Glomerular endothelial cell (primary cell): ENCODE results near the gene PRKG1. TPM values are rescaled to one million over a fixed set of nuclear protein-coding genes. Genes with fewer than 3 reads are reported as not detected.

Experiments
- DNase-seq: peaks from one replicate; pipeline ENCODE4 v3.0.0-alpha.2; 2011; ENCODE audit warnings: low read depth, low spot score; ENCODE audit errors: extremely low read depth
- total RNA-seq: library from RNA; depleted of rRNA; stranded (reverse); fragments of >200 nt; gene quantifications from 2 replicates; pipeline ENCODE4 v1.2.3, GENCODE V29; 2015

Gene PRKG1
- total RNA-seq, 1 donor from 2014 or later, result 4.9 TPM

GRCh38 chr10:51937308-51938140 lies 863.2 kb downstream of the PRKG1 start:
- no peak for DNase-seq

GRCh38 chr10:51950371-51950995 lies 876.2 kb downstream of the PRKG1 start:
- DNase-seq, result no peak

GRCh38 chr10:51950996-51951555 lies 876.8 kb downstream of the PRKG1 start:
- no peak for DNase-seq

GRCh38 chr10:51951601-51952000 lies 877.3 kb downstream of the PRKG1 start:
- DNase-seq, result no peak

DNA sequence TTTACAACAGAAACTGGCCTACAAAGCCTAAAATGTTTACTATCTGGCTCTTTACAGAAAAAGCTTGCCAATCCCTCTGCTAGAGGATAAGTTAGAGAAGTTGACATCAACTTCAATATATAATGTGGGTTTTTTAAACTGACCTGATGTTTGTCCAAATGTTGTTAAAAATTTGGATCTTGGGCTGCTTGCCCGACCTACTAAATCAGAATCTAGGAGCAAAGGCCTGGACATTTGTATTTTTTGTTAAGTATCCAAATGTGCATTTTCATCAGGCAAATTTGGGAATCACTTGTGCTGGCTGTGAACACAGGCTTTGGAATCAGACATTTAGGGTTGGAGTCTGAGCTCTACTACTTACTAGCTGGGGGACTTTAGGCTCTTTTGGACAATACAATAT lies 877.8 kb downstream of the PRKG1 start:
- DNase-seq, result no peak

DNA sequence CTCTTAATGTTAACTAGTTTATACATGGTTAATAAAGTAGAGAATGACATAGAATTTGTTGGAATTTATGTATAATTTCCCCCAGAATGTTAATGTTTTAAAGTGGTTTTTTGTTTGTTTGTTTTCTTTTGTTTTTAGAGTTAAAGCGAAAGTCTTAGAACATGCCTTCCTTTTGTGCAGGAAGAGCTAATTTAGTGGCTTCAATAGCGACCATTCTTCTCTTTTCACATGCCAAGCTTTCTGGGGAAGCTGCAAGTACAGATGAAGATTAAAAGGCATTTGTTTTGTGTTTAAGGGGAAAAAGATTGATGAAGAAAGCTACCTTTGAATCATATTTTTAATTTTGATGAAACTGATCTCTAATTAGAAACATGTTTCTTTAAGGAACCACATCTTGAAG lies 881.4 kb downstream of the PRKG1 start:
- DNase-seq, result no peak

- DNase-seq, result no peak
Observed at GRCh38 chr10:51956822-51957221, 882.5 kb downstream of the PRKG1 start.

GRCh38 chr10:51960494-51960895 lies 886.2 kb downstream of the PRKG1 start:
- peak; percentile 27 for DNase-seq

DNA sequence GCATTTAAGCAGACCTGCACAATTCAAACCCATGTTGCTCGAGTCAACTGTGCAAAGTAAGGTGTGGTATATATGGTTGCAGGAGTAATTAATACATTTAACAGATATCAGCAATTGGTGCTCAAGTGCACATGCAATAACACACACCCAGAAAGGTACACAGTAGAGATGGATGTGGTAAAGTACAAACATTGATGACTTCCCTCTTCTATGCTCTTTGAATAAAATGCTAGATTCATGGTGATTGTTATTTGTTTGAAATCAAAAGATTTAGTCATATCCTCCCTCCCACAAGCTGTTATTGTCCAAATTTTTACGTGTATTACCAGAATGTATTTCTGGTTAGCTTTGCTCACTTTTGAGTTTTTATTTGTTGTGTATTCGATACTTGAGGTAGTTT lies 887.1 kb downstream of the PRKG1 start:
- no peak for DNase-seq

DNA sequence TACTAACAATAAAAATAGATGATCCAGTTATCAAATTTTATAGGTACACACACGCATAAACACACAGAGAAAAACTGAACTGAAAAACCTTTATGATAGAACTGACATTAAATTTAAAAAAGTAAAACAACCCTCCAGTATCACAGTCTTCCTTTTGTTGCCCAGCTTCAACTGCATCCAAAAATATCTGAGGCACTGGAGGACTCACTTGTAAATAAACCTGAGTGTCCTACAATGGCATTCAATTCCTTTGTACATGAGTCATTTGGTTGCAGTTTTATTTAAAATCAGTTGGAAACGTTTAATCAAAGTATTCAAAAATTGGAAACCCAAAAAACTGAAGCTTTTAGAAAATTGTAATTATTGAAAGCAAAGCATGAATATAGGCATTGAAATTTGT lies 890.3 kb downstream of the PRKG1 start:
- DNase-seq, result no peak

DNA sequence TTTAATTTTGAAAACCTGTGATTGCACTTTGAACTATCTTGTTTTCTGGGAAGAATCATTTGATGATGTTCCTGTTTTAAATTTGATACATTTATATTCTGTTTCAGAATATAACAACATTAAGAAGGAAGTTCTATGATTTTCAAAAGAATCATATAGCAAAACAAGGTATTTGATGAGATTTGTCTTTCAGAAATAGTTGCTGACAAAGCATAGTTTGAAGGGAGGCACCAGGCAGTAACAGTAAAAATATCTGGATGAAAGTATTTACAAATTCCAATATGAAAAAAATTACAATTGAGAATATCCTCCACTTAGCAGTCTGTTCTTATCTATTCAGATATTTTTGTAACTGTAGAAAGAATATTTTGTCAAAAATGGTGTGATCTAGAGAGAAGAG lies 891.2 kb downstream of the PRKG1 start:
- no peak for DNase-seq

GRCh38 chr10:51972733-51973346 lies 898.6 kb downstream of the PRKG1 start:
- no peak for DNase-seq

- no peak for DNase-seq
Observed at GRCh38 chr10:51980752-51981151, 906.5 kb downstream of the PRKG1 start.

DNA sequence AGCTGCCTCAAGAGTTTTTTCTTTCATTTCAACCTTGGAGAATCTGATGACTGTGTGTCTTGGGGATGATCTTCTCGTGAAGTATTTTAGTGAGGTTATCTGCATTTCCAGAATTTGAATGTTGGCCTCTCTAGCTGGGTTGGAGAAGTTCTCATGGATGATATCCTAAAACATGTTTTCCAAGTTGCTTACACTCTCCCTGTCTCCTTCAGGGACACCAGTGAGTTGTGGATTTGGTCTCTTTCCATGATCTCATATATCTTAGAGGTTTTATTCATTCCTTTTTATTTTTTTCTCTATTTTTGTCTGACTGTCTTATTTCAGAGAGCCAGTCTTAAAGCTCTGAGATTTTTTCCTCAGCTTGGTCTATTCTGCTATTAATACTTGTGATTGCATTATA lies 907.4 kb downstream of the PRKG1 start:
- no peak for DNase-seq

GRCh38 chr10:51983481-51983880 lies 909.2 kb downstream of the PRKG1 start:
- no peak for DNase-seq

DNA sequence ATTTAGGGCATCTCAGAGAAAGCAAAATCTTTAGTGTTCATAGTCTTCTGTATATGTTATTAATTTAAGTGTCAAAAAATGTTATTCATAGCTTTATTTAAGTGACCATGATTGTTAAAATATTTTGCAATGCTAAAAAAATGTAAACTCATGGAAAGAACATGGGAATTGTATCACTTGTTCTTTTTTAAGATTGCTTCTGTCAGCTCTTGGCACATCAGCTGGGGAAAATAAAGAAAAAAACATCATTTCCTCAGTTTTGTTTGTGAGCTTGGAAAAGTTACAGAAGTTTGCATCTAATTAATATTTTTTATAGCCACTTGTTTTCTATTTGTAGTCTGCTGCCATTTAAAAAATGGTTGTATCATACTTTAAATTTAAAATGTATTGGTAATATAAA lies 911.0 kb downstream of the PRKG1 start:
- no peak for DNase-seq

- DNase-seq, result no peak
Observed at GRCh38 chr10:51986516-51986915, 912.2 kb downstream of the PRKG1 start.

- DNase-seq, result no peak
Observed at GRCh38 chr10:51993475-51993874, 919.2 kb downstream of the PRKG1 start.

DNA sequence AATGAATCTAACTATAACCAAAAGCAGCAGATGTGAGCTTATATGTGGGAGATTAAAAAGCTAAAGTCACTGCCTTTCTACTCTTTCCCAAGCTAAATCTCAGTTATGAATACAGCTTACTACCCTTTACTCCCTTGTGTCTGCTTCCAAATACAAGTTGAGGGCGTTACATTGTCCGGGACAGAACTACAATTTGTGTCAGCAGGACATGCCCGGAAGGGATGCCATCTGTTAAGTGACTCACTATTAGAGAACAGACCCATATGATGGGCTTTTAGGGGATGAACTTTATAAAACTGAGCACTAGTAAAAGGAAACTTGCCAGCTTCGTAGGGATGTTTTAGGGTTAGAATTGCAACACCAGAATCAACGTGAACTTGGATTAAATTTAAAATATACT lies 924.8 kb downstream of the PRKG1 start:
- DNase-seq, result no peak

DNA sequence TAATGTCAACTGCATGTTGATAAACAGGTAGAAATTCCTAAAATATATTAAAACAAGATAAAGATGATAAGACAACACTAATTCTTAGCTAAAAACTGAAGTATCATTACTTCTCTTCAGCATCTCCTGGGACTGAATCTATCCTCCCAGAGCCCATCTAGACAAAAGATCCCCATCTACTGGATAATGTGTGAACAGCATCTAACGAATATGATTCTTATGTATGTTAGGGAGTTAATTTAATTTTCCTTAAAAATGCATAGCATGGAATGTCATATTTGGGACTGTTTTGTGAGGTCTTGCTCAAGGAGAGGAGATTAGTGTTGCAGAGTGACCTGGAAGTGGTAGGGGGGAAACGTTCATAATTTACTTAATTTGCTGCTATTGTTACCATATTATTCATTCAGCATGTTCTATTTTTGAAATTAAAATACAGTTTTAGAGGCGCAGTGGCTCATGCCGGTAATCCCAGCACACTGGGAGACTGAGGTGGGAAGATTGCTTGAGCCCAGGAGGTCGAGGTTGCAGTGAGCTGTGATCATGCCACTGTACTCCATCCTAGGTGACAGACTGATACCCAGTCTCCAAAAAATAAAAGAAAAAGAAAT lies 930.2 kb downstream of the PRKG1 start:
- peak; percentile 33 for DNase-seq

GRCh38 chr10:52007091-52007490 lies 932.8 kb downstream of the PRKG1 start:
- DNase-seq, result no peak
